Lower leg skin (tissue), 3 donors: ENCODE measurements around the gene CENPO.

Experiments used
- POLR2A ChIP-seq, 2 donors: fragments of 450-650 bp; IDR thresholded peaks; one replicate each; pipeline ENCODE4 v1.6.1; 2016 to 2017; ENCODE audit warnings: antibody characterized with exemption in 2 of 2, mild to moderate bottlenecking in 1 of 2, moderate library complexity in 1 of 2
- TF ChIP-seq, protein P1 (sequence below), 3 donors: fragments of 450-650 bp; IDR thresholded peaks; one replicate each; pipeline ENCODE4 v1.5.1; 2016; ENCODE audit warnings: antibody characterized with exemption in 3 of 3, mild to moderate bottlenecking in 3 of 3, moderate library complexity in 2 of 3

GRCh38 chr2:24828238-24828996 is 35.2 kb downstream of the CENPO start:
- TF ChIP-seq, protein P1, sequence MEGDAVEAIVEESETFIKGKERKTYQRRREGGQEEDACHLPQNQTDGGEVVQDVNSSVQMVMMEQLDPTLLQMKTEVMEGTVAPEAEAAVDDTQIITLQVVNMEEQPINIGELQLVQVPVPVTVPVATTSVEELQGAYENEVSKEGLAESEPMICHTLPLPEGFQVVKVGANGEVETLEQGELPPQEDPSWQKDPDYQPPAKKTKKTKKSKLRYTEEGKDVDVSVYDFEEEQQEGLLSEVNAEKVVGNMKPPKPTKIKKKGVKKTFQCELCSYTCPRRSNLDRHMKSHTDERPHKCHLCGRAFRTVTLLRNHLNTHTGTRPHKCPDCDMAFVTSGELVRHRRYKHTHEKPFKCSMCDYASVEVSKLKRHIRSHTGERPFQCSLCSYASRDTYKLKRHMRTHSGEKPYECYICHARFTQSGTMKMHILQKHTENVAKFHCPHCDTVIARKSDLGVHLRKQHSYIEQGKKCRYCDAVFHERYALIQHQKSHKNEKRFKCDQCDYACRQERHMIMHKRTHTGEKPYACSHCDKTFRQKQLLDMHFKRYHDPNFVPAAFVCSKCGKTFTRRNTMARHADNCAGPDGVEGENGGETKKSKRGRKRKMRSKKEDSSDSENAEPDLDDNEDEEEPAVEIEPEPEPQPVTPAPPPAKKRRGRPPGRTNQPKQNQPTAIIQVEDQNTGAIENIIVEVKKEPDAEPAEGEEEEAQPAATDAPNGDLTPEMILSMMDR (IDR thresholded peaks at IDR 0.05) = no peak
- TF ChIP-seq POLR2A (IDR thresholded peaks at IDR 0.05) = no peak
